Articular chondrocyte of knee joint (primary cell): Measurements from ENCODE around the gene OR2G6. TPM values are rescaled to one million over a fixed set of nuclear protein-coding genes. Genes with fewer than 3 reads are reported as not detected.

ENCODE experiments used
- total RNA-seq: library from RNA; depleted of rRNA; stranded (reverse); fragments of >200 nt; gene quantifications from 2 replicates; pipeline ENCODE4 v1.2.3, GENCODE V29; 2012

The OR2G6 gene
- under 0.01 TPM in 1 of 2 replicates, not detected in the other for total RNA-seq

DNA sequence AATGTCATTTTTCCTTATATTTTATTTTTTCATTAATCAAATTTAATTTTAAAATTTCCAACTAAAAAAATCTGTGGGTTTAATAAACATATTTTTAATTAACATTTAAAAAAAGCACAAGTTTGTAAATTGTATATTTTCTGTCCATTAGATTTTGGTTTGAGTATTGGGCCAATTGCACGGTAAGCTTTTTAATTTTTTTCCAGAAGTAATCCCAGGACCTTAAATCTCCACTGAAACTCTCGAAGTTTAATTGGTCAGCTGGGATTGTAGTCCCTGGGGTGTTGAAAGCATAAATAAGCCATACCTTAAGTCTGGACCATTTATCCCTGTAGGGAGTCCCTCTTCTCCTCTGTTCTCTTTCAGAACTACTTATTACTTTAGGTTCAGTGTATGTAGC is at the start of gene OR2G6:
TSS of gene OR2G6 (plus strand) at position 301 of the 400 bp plus-strand sequence. CDS start 13,574 bp downstream, outside the sequence.

DNA sequence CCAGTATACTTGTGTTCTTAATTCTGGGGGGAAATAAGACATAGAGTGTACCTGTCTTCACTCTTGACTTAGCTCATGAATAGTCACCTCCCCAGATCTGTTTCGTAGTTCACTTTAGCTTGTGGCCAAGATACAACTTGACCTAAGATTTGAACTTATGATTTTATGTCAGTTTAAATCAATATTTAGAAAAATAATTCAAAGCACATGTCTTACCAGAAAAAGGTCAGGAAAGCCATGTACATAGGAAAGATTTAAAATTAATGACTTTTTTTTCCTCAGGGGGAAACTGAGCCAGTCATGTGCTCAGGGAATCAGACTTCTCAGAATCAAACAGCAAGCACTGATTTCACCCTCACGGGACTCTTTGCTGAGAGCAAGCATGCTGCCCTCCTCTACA is 34.8 kb upstream of the OR2G6 start, which contains the start of gene OR2T3:
TSS of gene OR2T3 (plus strand) at position 301 of the 400 bp plus-strand sequence. CDS start at position 301, 0 bp downstream.

GRCh38 chr1:248488289-248488688 is 19.6 kb upstream of the OR2G6 start, which contains the start of gene OR2T5:
Gene OR2T5 (plus strand): TSS chr1:248488589. CDS start chr1:248488589, 0 bp downstream.

GRCh38 chr1:248562672-248563071 is 54.8 kb downstream of the OR2G6 start, which contains the start of gene OR2T29:
Gene OR2T29 (minus strand): TSS chr1:248562772. CDS start chr1:248559491, 3,281 bp downstream.

GRCh38 chr1:248574657-248575056 is 66.8 kb downstream of the OR2G6 start, which contains the start of gene OR2T34:
Gene OR2T34 (minus strand): TSS chr1:248574757. CDS start chr1:248574757, 0 bp downstream.

Other genes starting within 250 kb of the OR2G6 start
- gene OR2T33, start 230.1 kb upstream of the OR2G6 start, total RNA-seq: not detected in 2 replicates
- gene OR2T12, start 204.6 kb upstream of the OR2G6 start, total RNA-seq: not detected in 2 replicates
- gene OR2M7, start 183.5 kb upstream of the OR2G6 start, total RNA-seq: not detected in 2 replicates
- not detected in 2 replicates for gene OR14C36, start 159.3 kb upstream of the OR2G6 start, total RNA-seq
- gene OR2T4, start 146.4 kb upstream of the OR2G6 start, total RNA-seq: not detected in 2 replicates
- not detected in 2 replicates for gene OR2T6, start 132.3 kb upstream of the OR2G6 start, total RNA-seq
- not detected in 2 replicates for gene OR2T1, start 105.0 kb upstream of the OR2G6 start, total RNA-seq
- gene OR2T2, start 62.4 kb upstream of the OR2G6 start, total RNA-seq: not detected in 2 replicates
- not detected in 2 replicates for gene OR2T3, start 34.7 kb upstream of the OR2G6 start, total RNA-seq
- gene OR2T5, start 19.5 kb upstream of the OR2G6 start, total RNA-seq: not detected in 2 replicates
- not detected in 2 replicates for gene OR2T29, start 54.7 kb downstream of the OR2G6 start, total RNA-seq
- gene OR2T34, start 66.7 kb downstream of the OR2G6 start, total RNA-seq: not detected in 2 replicates
- not detected in 2 replicates for gene OR2T10, start 89.6 kb downstream of the OR2G6 start, total RNA-seq
- gene OR2T11, start 127.0 kb downstream of the OR2G6 start, total RNA-seq: not detected in 2 replicates
- not detected in 2 replicates for gene OR2T35, start 137.2 kb downstream of the OR2G6 start, total RNA-seq
- not detected in 2 replicates for gene OR2T27, start 147.5 kb downstream of the OR2G6 start, total RNA-seq
- not detected in 2 replicates for gene OR14I1, start 194.7 kb downstream of the OR2G6 start, total RNA-seq
- gene LYPD8, start 247.7 kb downstream of the OR2G6 start, total RNA-seq: not detected in 2 replicates